Stimulated activated CD4-positive, alpha-beta T cell treated with anti-CD3 and anti-CD28 coated beads, Interleukin-2, amount 100 ng/mL, for 24 hours (primary cell): ENCODE results near the gene CCL4L2.
"Not testable (repeated sequence)": the region's sequence is repeated elsewhere in the genome, so short reads cannot be mapped to it uniquely, and the experiment has no call there.

Experiments
- DNase-seq, 2 donors: peaks; one replicate each; pipeline ENCODE4 v3.0.0-alpha.2; 2020

The CCL4L2 gene

DNA sequence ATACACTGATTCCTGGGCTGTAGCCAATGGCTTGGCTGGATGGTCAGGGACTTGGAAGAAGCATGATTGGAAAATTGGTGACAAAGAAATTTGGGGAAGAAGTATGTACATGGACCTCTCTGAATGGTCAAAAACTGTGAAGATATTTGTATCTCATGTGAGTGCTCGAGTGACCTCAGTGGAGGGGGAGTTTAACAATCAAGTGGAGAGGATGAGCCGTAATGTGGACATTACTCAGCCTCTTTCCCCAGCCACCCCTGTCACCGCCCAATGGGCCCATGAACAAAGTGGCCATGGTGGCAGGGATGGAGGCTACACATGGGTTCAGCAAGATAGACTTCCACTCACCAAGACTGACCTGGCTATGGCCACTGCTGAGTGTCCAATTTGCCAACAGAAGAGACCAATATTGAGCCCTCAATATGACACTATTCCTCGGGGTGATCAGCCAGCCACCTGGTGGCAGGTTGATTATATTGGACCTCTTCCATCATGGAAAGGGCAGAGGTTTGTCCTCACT is 10.8 kb downstream of the CCL4L2 start:
- DNase-seq, result not testable (repeated sequence)

DNA sequence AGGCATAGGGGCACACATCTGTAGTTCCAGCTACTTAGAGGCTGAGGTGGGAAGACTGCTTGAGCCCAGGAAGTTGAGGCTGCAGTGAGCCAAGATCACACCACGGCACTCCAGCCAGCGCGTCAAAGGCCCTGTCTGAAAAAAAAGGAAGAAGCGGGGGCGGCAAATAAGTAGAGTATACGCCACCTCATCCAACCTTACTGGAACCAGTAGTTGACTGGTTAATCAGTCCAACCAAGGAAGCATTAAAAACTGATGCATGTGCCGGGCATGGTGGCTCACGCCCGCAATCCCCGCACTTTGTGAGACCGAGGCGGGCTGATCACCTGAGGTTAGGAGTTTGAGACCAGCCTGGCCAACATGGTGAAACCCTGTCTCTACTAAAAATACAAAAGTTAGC is 12.1 kb downstream of the CCL4L2 start:
- not testable (repeated sequence) for DNase-seq

DNA sequence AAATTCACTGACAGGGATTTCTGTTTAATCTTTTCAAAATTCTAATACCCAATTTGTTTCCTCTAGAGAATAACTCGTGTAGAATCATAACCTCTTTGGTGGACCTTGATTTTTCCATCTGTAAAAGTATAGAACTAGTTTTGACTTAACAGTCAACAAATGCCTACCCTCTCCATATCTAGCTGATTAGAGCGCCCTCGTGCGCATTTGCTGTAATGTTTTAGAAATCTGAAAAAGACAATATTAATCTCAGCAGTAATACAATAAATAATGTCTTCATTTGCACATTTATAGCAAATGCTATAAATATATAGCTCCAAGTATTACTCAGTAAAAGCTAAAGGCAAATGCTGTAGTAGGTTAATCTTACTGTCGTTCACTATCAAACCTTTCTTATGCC is 18.8 kb downstream of the CCL4L2 start:
- peak in 1 of 2 donors; percentile 39 for DNase-seq

DNA sequence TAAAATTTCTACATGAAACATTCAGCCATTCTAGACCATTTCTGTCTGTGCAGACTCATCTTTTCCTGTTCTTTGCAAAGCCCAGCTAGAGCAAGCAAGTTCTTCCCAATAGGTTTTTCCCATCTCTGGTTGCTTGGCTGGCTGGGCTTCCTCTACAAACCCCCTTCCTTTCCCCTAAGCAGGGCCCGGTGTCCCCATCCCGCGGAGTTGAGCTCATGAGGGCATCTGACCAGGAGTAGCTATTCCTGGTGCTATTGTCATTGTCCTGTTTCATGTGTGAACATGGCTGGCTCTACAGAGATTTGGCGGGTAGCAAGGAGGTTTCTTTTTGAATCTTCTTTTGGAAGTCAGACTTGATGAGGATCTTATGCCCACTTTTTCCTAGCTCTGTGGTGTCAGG is 31.2 kb downstream of the CCL4L2 start:
- DNase-seq, result not testable (repeated sequence)
